Measurements from ENCODE around the gene ADGRL2. TPM values are rescaled to one million over a fixed set of nuclear protein-coding genes. Genes with fewer than 3 reads are reported as not detected.

Gene ADGRL2
- total RNA-seq, 2 donors from 2014 or later = not detected

- Mint-ChIP-seq H3K27ac (no peak overlapping the region), H3K4me3 (no peak overlapping the region), H3K4me1 (no peaks in the 10 kb centered on the region), H3K27me3 (no peaks in the 10 kb centered on the region), H3K36me3 (ENCODE audit: low read depth) (no peaks in the 10 kb centered on the region)
- no peaks in the 10 kb centered on the region for H3K9me3 ChIP-seq (ENCODE audit: control insufficient read depth, low read length, poor library complexity, severe bottlenecking)
- ATAC-seq (no peak), DNase-seq (no peak)
These were observed 13.0 kb downstream of the ADGRL2 start for GRCh38 chr1:81813691-81814090.

GRCh38 chr1:81819613-81820012 is 18.9 kb downstream of the ADGRL2 start:
- no peaks in the 10 kb centered on the region for H3K9me3 ChIP-seq (ENCODE audit: control insufficient read depth, low read length, poor library complexity, severe bottlenecking)
- Mint-ChIP-seq H3K4me3 (no peak overlapping the region), H3K4me1 (no peaks in the 10 kb centered on the region), H3K27me3 (no peaks in the 10 kb centered on the region), H3K27ac (no peak overlapping the region), H3K36me3 (ENCODE audit: low read depth) (no peaks in the 10 kb centered on the region)
- no peak for DNase-seq
- ATAC-seq = no peak

GRCh38 chr1:81820765-81821164 is 20.0 kb downstream of the ADGRL2 start:
- Mint-ChIP-seq H3K36me3 (ENCODE audit: low read depth) (no peaks in the 10 kb centered on the region), H3K27me3 (no peaks in the 10 kb centered on the region), H3K4me1 (no peaks in the 10 kb centered on the region), H3K4me3 (no peak overlapping the region), H3K27ac (no peak overlapping the region)
- DNase-seq = no peak
- ATAC-seq = no peak
- H3K9me3 ChIP-seq (ENCODE audit: control insufficient read depth, low read length, poor library complexity, severe bottlenecking) = no peaks in the 10 kb centered on the region

- Mint-ChIP-seq H3K27me3 (no peaks in the 10 kb centered on the region), H3K36me3 (ENCODE audit: low read depth) (no peaks in the 10 kb centered on the region), H3K4me1 (no peaks in the 10 kb centered on the region), H3K4me3 (no peak overlapping the region), H3K27ac (no peak overlapping the region)
- DNase-seq (no peak), ATAC-seq (no peak)
- H3K9me3 ChIP-seq (ENCODE audit: control insufficient read depth, low read length, poor library complexity, severe bottlenecking) = no peaks in the 10 kb centered on the region
These were observed 22.3 kb downstream of the ADGRL2 start for GRCh38 chr1:81823082-81823481.

- Mint-ChIP-seq H3K27ac (no peak overlapping the region), H3K36me3 (ENCODE audit: low read depth) (no peaks in the 10 kb centered on the region)
These were observed 24.0 kb downstream of the ADGRL2 start for GRCh38 chr1:81824759-81825158.

GRCh38 chr1:81827942-81828341 is 27.2 kb downstream of the ADGRL2 start:
- no peaks in the 10 kb centered on the region for H3K9me3 ChIP-seq (ENCODE audit: control insufficient read depth, low read length, poor library complexity, severe bottlenecking)
- Mint-ChIP-seq H3K36me3 (ENCODE audit: low read depth) (no peaks in the 10 kb centered on the region), H3K4me3 (no peak overlapping the region), H3K27me3 (no peaks in the 10 kb centered on the region), H3K27ac (no peak overlapping the region), H3K4me1 (no peaks in the 10 kb centered on the region)
- ATAC-seq (no peak), DNase-seq (no peak)

More at GRCh38 chr1:81824759-81825158, 24.0 kb downstream of the ADGRL2 start:
- Mint-ChIP-seq H3K27me3 (no peaks in the 10 kb centered on the region), H3K4me1 (no peaks in the 10 kb centered on the region), H3K4me3 (no peak overlapping the region)
- no peaks in the 10 kb centered on the region for H3K9me3 ChIP-seq (ENCODE audit: control insufficient read depth, low read length, poor library complexity, severe bottlenecking)
- DNase-seq = no peak
- no peak for ATAC-seq

GRCh38 chr1:81832573-81832972 is 31.8 kb downstream of the ADGRL2 start:
- no peak for DNase-seq
- ATAC-seq = no peak
- H3K36me3 Mint-ChIP-seq (ENCODE audit: low read depth) = no peaks in the 10 kb centered on the region

GRCh38 chr1:81833722-81834121 is 33.0 kb downstream of the ADGRL2 start:
- ATAC-seq = no peak
- Mint-ChIP-seq H3K27me3 (no peaks in the 10 kb centered on the region), H3K27ac (no peak overlapping the region), H3K4me3 (no peak overlapping the region), H3K4me1 (no peaks in the 10 kb centered on the region), H3K36me3 (ENCODE audit: low read depth) (no peaks in the 10 kb centered on the region)
- peaks cover 2% of the 10 kb centered on the region for H3K9me3 ChIP-seq (ENCODE audit: control insufficient read depth, low read length, poor library complexity, severe bottlenecking)
- DNase-seq = no peak

More at GRCh38 chr1:81832573-81832972, 31.8 kb downstream of the ADGRL2 start:
- H3K27me3 Mint-ChIP-seq = no peaks in the 10 kb centered on the region
- H3K27ac Mint-ChIP-seq = no peak overlapping the region
- peaks cover 2% of the 10 kb centered on the region for H3K9me3 ChIP-seq (ENCODE audit: control insufficient read depth, low read length, poor library complexity, severe bottlenecking)
- H3K4me3 Mint-ChIP-seq = no peak overlapping the region
- no peaks in the 10 kb centered on the region for H3K4me1 Mint-ChIP-seq

- H3K36me3 Mint-ChIP-seq (ENCODE audit: low read depth) = no peaks in the 10 kb centered on the region
- DNase-seq = no peak
- H3K27ac Mint-ChIP-seq = no peak overlapping the region
- no peak for ATAC-seq
- H3K4me3 Mint-ChIP-seq = no peak overlapping the region
- H3K4me1 Mint-ChIP-seq = no peaks in the 10 kb centered on the region
- H3K27me3 Mint-ChIP-seq = no peaks in the 10 kb centered on the region
- peaks cover 2% of the 10 kb centered on the region for H3K9me3 ChIP-seq (ENCODE audit: control insufficient read depth, low read length, poor library complexity, severe bottlenecking)
These were observed 33.5 kb downstream of the ADGRL2 start for GRCh38 chr1:81834268-81834667.

GRCh38 chr1:81834921-81835698 is 34.4 kb downstream of the ADGRL2 start:
- H3K9me3 ChIP-seq (ENCODE audit: control insufficient read depth, low read length, poor library complexity, severe bottlenecking) = peaks cover 2% of the 10 kb centered on the region
- H3K4me1 Mint-ChIP-seq = no peaks in the 10 kb centered on the region
- no peak overlapping the region for H3K4me3 Mint-ChIP-seq
- no peak overlapping the region for H3K27ac Mint-ChIP-seq
- ATAC-seq (no peak), DNase-seq (no peak)
- H3K27me3 Mint-ChIP-seq = no peaks in the 10 kb centered on the region
- no peaks in the 10 kb centered on the region for H3K36me3 Mint-ChIP-seq (ENCODE audit: low read depth)

- Mint-ChIP-seq H3K4me3 (no peak overlapping the region), H3K27me3 (no peaks in the 10 kb centered on the region), H3K36me3 (ENCODE audit: low read depth) (no peaks in the 10 kb centered on the region), H3K4me1 (no peaks in the 10 kb centered on the region), H3K27ac (no peak overlapping the region)
- H3K9me3 ChIP-seq (ENCODE audit: control insufficient read depth, low read length, poor library complexity, severe bottlenecking) = peaks cover 2% of the 10 kb centered on the region
- DNase-seq (no peak), ATAC-seq (no peak)
These were observed 35.4 kb downstream of the ADGRL2 start for GRCh38 chr1:81836007-81836626.

- H3K4me1 Mint-ChIP-seq = no peaks in the 10 kb centered on the region
- no peak overlapping the region for H3K4me3 Mint-ChIP-seq
- H3K36me3 Mint-ChIP-seq (ENCODE audit: low read depth) = no peaks in the 10 kb centered on the region
- DNase-seq (no peak), ATAC-seq (no peak)
- H3K27me3 Mint-ChIP-seq = no peaks in the 10 kb centered on the region
- peaks cover 2% of the 10 kb centered on the region for H3K9me3 ChIP-seq (ENCODE audit: control insufficient read depth, low read length, poor library complexity, severe bottlenecking)
- H3K27ac Mint-ChIP-seq = no peak overlapping the region
These were observed 38.0 kb downstream of the ADGRL2 start for GRCh38 chr1:81838600-81839218.

- DNase-seq (no peak), ATAC-seq (no peak)
- Mint-ChIP-seq H3K4me3 (no peak overlapping the region), H3K4me1 (no peaks in the 10 kb centered on the region), H3K36me3 (ENCODE audit: low read depth) (no peaks in the 10 kb centered on the region), H3K27me3 (no peaks in the 10 kb centered on the region), H3K27ac (no peak overlapping the region)
- H3K9me3 ChIP-seq (ENCODE audit: control insufficient read depth, low read length, poor library complexity, severe bottlenecking) = peaks cover 2% of the 10 kb centered on the region
These were observed 40.1 kb downstream of the ADGRL2 start for GRCh38 chr1:81840805-81841204.

Data from T-helper 17 cell (primary cell).